ENCODE measurements around the gene LAMB1.

The LAMB1 gene

DNA sequence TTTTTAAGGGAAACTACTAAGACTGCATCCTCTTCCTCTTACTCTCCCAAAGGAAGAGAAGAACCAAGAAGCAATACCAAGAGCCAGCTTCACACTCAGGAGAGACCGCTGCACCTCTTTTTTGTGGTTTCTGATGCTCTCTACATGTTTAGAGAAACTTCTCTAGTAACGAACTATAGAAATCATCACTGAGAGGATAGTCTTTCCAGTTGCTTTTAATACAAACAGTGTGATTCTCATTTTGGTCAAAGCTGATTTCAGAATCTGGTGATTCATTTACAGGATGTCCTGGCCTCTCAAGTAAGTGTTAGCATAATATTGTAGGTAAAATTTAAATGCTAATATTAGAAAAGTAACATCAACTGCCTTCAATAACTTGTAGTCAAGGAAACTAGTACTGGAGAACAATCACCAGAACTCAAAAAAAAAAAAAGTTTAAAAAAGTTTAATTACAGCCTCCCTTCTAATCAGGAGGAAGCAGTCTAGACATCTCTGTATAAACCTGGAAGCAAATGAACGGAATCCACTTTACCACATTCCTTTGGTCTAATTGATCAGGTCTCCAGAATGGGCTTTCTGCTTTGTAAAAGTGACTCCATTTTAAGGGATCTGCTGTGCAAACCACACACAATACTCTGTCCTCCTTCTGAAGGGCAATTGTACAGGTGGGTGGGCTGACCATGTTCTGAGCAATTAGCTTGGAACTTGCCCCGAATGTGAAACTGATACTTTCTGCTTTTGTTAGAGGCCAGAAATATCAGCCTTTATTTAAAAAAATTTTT, 3.0 kb downstream of the LAMB1 start:
- Histone ChIP-seq H3K36me3 (replicated peaks in 1 of 2; ENCODE audit: control insufficient read depth in 2 of 2, insufficient read depth in 2 of 2, low read length in 2 of 2) (peaks cover 1 to 11% of the 10 kb centered on the region in 2 donors), H3K23ac (ENCODE audit: low read depth, low read length, poor library complexity) (no peak overlapping the region), H2BK12ac (ENCODE audit: low read length) (no peak overlapping the region), H3K27ac (replicated peaks; ENCODE audit: low read length) (no peak overlapping the region), H2AFZ (ENCODE audit: low read length) (no peak overlapping the region), H3K4ac (ENCODE audit: low read length) (no peak overlapping the region), H3K14ac (ENCODE audit: low read length) (no peak overlapping the region), H2BK120ac (ENCODE audit: low read depth, low read length) (no peak overlapping the region), H3K4me2 (ENCODE audit: insufficient read depth, low read length, poor library complexity, severe bottlenecking) (no peak overlapping the region), H3K9me3 (replicated peaks in 1 of 2; ENCODE audit: control insufficient read depth in 2 of 2, insufficient read depth in 1 of 2, low read depth in 1 of 2, low read length in 2 of 2) (peaks cover 0 to 13% of the 10 kb centered on the region in 2 donors), H4K8ac (ENCODE audit: low read depth, low read length) (no peak overlapping the region), H3K4me3 (ENCODE audit: low read length in 2 of 2) (no peak overlapping the region), H3K18ac (ENCODE audit: low read length) (no peak overlapping the region), H3K4me1 (ENCODE audit: control insufficient read depth in 2 of 2, insufficient read depth in 1 of 2, low read depth in 1 of 2, low read length in 2 of 2) (peaks cover 10 to 13% of the 10 kb centered on the region in 2 donors), H2BK5ac (ENCODE audit: low read length) (no peak overlapping the region), H2AK5ac (ENCODE audit: low read depth, low read length) (no peak overlapping the region), H3K27me3 (ENCODE audit: control insufficient read depth in 3 of 3, insufficient read depth in 3 of 3, low read depth in 1 of 3, low read length in 3 of 3) (peaks cover 0 to 14% (median 12%) of the 10 kb centered on the region in 3 experiments), H3K9ac (ENCODE audit: low read depth, low read length, poor library complexity) (no peak overlapping the region), H4K91ac (ENCODE audit: low read depth, low read length, poor library complexity) (no peak overlapping the region), H3K79me1 (ENCODE audit: low read depth, low read length) (peaks cover 4% of the 10 kb centered on the region), H2BK15ac (ENCODE audit: low read length) (no peak overlapping the region)
- no peak for DNase-seq (ENCODE audit: low spot score)
- WGBS, 2 donors (ENCODE audit: extremely low coverage in 2 of 2, insufficient read length in 2 of 2, insufficient replicate concordance in 1 of 2) = no CpG with 5 or more reads among the region's 4 CpGs

- Histone ChIP-seq H3K4me3 (ENCODE audit: low read length in 2 of 2) (no peak overlapping the region), H2AK5ac (ENCODE audit: low read depth, low read length) (no peak overlapping the region)
- DNase-seq (ENCODE audit: low spot score) = no peak
Measured at GRCh38 chr7:107998660-107999480, 4.1 kb downstream of the LAMB1 start.

DNA sequence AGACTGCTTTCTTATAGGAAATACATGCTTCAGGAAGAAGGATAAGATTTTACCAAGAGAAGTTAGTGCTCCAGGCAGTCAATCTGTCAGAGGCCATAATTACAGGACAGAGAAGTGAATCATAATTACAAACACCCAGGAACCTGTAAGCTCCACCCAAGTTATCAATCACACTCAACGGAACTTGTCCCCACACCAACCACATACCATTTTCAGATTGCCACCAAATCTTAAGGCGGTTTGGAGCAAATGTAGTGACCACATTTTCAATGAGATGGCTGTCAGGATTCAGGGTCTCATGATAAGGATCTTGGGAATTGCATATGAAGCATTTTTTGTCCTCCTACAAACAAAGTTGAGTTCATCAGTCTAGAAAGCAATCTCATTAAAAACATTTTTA, 4.8 kb downstream of the LAMB1 start:
- Histone ChIP-seq H4K91ac (ENCODE audit: low read depth, low read length, poor library complexity) (no peak overlapping the region), H3K4ac (ENCODE audit: low read length) (no peak overlapping the region), H3K14ac (ENCODE audit: low read length) (no peak overlapping the region), H3K27ac (replicated peaks; ENCODE audit: low read length) (no peak overlapping the region), H4K8ac (ENCODE audit: low read depth, low read length) (no peak overlapping the region), H3K18ac (ENCODE audit: low read length) (no peak overlapping the region), H2AFZ (ENCODE audit: low read length) (no peak overlapping the region), H3K23ac (ENCODE audit: low read depth, low read length, poor library complexity) (no peak overlapping the region), H2BK15ac (ENCODE audit: low read length) (no peak overlapping the region), H3K9me3 (replicated peaks in 1 of 2; ENCODE audit: control insufficient read depth in 2 of 2, insufficient read depth in 1 of 2, low read depth in 1 of 2, low read length in 2 of 2) (peaks cover 0 to 10% of the 10 kb centered on the region in 2 donors), H3K4me2 (ENCODE audit: insufficient read depth, low read length, poor library complexity, severe bottlenecking) (no peak overlapping the region), H3K4me3 (ENCODE audit: low read length in 2 of 2) (no peak overlapping the region), H3K79me1 (ENCODE audit: low read depth, low read length) (peaks cover 4% of the 10 kb centered on the region), H2BK12ac (ENCODE audit: low read length) (no peak overlapping the region), H3K4me1 (ENCODE audit: control insufficient read depth in 2 of 2, insufficient read depth in 1 of 2, low read depth in 1 of 2, low read length in 2 of 2) (peaks cover 17 to 20% of the 10 kb centered on the region in 2 donors), H3K9ac (ENCODE audit: low read depth, low read length, poor library complexity) (no peak overlapping the region), H3K36me3 (replicated peaks in 1 of 2; ENCODE audit: control insufficient read depth in 2 of 2, insufficient read depth in 2 of 2, low read length in 2 of 2) (peaks cover 3 to 24% of the 10 kb centered on the region in 2 donors), H3K27me3 (ENCODE audit: control insufficient read depth in 3 of 3, insufficient read depth in 3 of 3, low read depth in 1 of 3, low read length in 3 of 3) (no peaks in the 10 kb centered on the region), H2BK5ac (ENCODE audit: low read length) (no peak overlapping the region), H2BK120ac (ENCODE audit: low read depth, low read length) (no peak overlapping the region), H2AK5ac (ENCODE audit: low read depth, low read length) (no peak overlapping the region)
- no peak for DNase-seq (ENCODE audit: low spot score)
- WGBS, 2 donors (ENCODE audit: extremely low coverage in 2 of 2, insufficient read length in 2 of 2, insufficient replicate concordance in 1 of 2) = no CpG with 5 or more reads among the region's 2 CpGs

More at GRCh38 chr7:107998660-107999480, 4.1 kb downstream of the LAMB1 start:
- Histone ChIP-seq H2BK120ac (ENCODE audit: low read depth, low read length) (no peak overlapping the region), H3K79me1 (ENCODE audit: low read depth, low read length) (peaks cover 4% of the 10 kb centered on the region), H3K9me3 (replicated peaks in 1 of 2; ENCODE audit: control insufficient read depth in 2 of 2, insufficient read depth in 1 of 2, low read depth in 1 of 2, low read length in 2 of 2) (peaks cover 0 to 10% of the 10 kb centered on the region in 2 donors), H3K9ac (ENCODE audit: low read depth, low read length, poor library complexity) (no peak overlapping the region), H3K36me3 (replicated peaks in 1 of 2; ENCODE audit: control insufficient read depth in 2 of 2, insufficient read depth in 2 of 2, low read length in 2 of 2) (peaks cover 1 to 17% of the 10 kb centered on the region in 2 donors), H2BK15ac (ENCODE audit: low read length) (no peak overlapping the region), H2BK5ac (ENCODE audit: low read length) (no peak overlapping the region), H3K27me3 (ENCODE audit: control insufficient read depth in 3 of 3, insufficient read depth in 3 of 3, low read depth in 1 of 3, low read length in 3 of 3) (peaks cover 0 to 5% (median 1%) of the 10 kb centered on the region in 3 experiments), H2BK12ac (ENCODE audit: low read length) (no peak overlapping the region), H3K14ac (ENCODE audit: low read length) (no peak overlapping the region), H3K4ac (ENCODE audit: low read length) (no peak overlapping the region), H3K4me1 (ENCODE audit: control insufficient read depth in 2 of 2, insufficient read depth in 1 of 2, low read depth in 1 of 2, low read length in 2 of 2) (peaks cover 13 to 17% of the 10 kb centered on the region in 2 donors), H4K91ac (ENCODE audit: low read depth, low read length, poor library complexity) (no peak overlapping the region), H3K27ac (replicated peaks; ENCODE audit: low read length) (no peak overlapping the region), H2AFZ (ENCODE audit: low read length) (no peak overlapping the region), H3K23ac (ENCODE audit: low read depth, low read length, poor library complexity) (peak overlapping the region; percentile 25), H4K8ac (ENCODE audit: low read depth, low read length) (no peak overlapping the region), H3K4me2 (ENCODE audit: insufficient read depth, low read length, poor library complexity, severe bottlenecking) (no peak overlapping the region), H3K18ac (ENCODE audit: low read length) (no peak overlapping the region)
- WGBS, 2 donors (ENCODE audit: extremely low coverage in 2 of 2, insufficient read length in 2 of 2, insufficient replicate concordance in 1 of 2) = no CpG with 5 or more reads among the region's 3 CpGs
